Putamen (tissue), 1 donor: ENCODE results near the gene APOBEC3H.

Source experiments
- DNase-seq: peaks from one replicate; pipeline ENCODE4 v3.0.0-alpha.2; 2016; ENCODE audit warnings: low spot score

Gene APOBEC3H

GRCh38 chr22:39081016-39081415 is 16.0 kb upstream of the APOBEC3H start:
- DNase-seq: no peak

- DNase-seq: no peak
Measured at GRCh38 chr22:39081598-39081997, 15.4 kb upstream of the APOBEC3H start.

- no peak for DNase-seq
Measured at GRCh38 chr22:39083212-39084165, 13.6 kb upstream of the APOBEC3H start.

GRCh38 chr22:39084666-39085065 is 12.4 kb upstream of the APOBEC3H start:
- DNase-seq: no peak

GRCh38 chr22:39087098-39087497 is 9.9 kb upstream of the APOBEC3H start:
- no peak for DNase-seq

GRCh38 chr22:39087881-39088684 is 9.0 kb upstream of the APOBEC3H start:
- no peak for DNase-seq

- DNase-seq: no peak
Measured at GRCh38 chr22:39088685-39089032, 8.4 kb upstream of the APOBEC3H start.

- DNase-seq: no peak
Measured at GRCh38 chr22:39089928-39090327, 7.1 kb upstream of the APOBEC3H start.

- DNase-seq: no peak
Measured at GRCh38 chr22:39090426-39091064, 6.5 kb upstream of the APOBEC3H start.

GRCh38 chr22:39091126-39092081 is 5.6 kb upstream of the APOBEC3H start:
- no peak for DNase-seq

- no peak for DNase-seq
Measured at GRCh38 chr22:39092111-39092862, 4.8 kb upstream of the APOBEC3H start.

GRCh38 chr22:39094717-39095389 is 2.2 kb upstream of the APOBEC3H start:
- no peak for DNase-seq

GRCh38 chr22:39095971-39096370 is 1.1 kb upstream of the APOBEC3H start:
- DNase-seq: no peak

GRCh38 chr22:39098026-39098425 is 982 bp downstream of the APOBEC3H start:
- no peak for DNase-seq

GRCh38 chr22:39098576-39098975 is 1.5 kb downstream of the APOBEC3H start:
- DNase-seq: no peak

GRCh38 chr22:39101226-39101625 is 4.2 kb downstream of the APOBEC3H start:
- no peak for DNase-seq

GRCh38 chr22:39103431-39103830 is 6.4 kb downstream of the APOBEC3H start:
- DNase-seq: no peak

GRCh38 chr22:39106326-39106725 is 9.3 kb downstream of the APOBEC3H start:
- DNase-seq: no peak

- DNase-seq: no peak
Measured at GRCh38 chr22:39108487-39108886, 11.4 kb downstream of the APOBEC3H start.

GRCh38 chr22:39109361-39109760 is 12.3 kb downstream of the APOBEC3H start:
- no peak for DNase-seq
